GM19452 (cell line): ENCODE measurements around the gene SPSB2.

ENCODE experiments used
- ATAC-seq: cut with Tn5 transposase; IDR thresholded peaks from one replicate; pipeline ENCODE4 v1.9.1; 2021; ENCODE audit not compliant: unreplicated experiment

SPSB2 gene

GRCh38 chr12:6821591-6822425, 51.3 kb downstream of the SPSB2 start, which contains the start of gene GPR162:
Gene GPR162, plus strand, starts transcription at chr12:6821821. Its CDS starts 2,078 bp downstream, at chr12:6823899.
- no peak for ATAC-seq
